AG04449 (cell line): ENCODE data around the gene NIPSNAP2.
"Not testable (repeated sequence)": the region's sequence is repeated elsewhere in the genome, so short reads cannot be mapped to it uniquely, and the experiment has no call there.

Experiments used
- CTCF ChIA-PET: fragments of 350-600 bp; formaldehyde crosslinking; extraction: SDS; loops from one replicate; lab custom pipeline; 2021; ENCODE audit warnings: antibody characterized with exemption; lab: Yijun Ruan, JAX
- POLR2A ChIA-PET: fragments of 400-600, 350-600 bp; formaldehyde crosslinking; extraction: SDS; loops from one replicate; lab custom pipeline; 2020; ENCODE audit warnings: antibody characterized with exemption, inconsistent platforms; lab: Yijun Ruan, JAX
- DNase-seq: peaks from one replicate; pipeline ENCODE4 v3.0.0-alpha.2; 2010; ENCODE audit warnings: low read depth, low spot score
- H3K4me3 ChIP-seq: 2 replicates; pipeline ENCODE4 v1.5.1; 2011; ENCODE audit warnings: low read depth, mild to moderate bottlenecking, control low read depth, low read length
- CTCF ChIP-seq: IDR thresholded peaks from one replicate; pipeline ENCODE4 v1.5.1; 2011; ENCODE audit warnings: mild to moderate bottlenecking, moderate library complexity, low read length, control low read depth, inconsistent platforms; ENCODE audit not compliant: insufficient read depth; ENCODE audit errors: missing control alignments

The NIPSNAP2 gene

DNA sequence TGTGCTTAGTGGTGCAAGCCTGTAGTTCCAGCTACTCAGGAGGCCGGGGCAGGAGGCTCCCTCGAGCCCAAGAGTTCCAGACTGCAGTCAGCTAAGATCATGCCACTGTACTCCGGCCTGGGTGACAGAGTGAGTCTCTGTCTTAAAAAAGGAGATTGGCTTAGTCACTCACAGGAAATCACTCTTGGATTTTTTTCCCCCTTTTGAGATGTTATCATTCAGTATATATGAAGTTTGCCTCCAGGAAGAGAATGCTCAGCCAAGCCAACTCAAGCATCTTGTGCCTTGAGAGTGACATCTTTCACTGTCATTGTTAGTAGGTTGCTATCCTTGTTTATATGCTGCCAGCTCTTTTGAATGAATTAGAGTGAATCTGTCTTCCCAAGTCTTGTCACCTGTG is 28.0 kb downstream of the NIPSNAP2 start:
- CTCF ChIA-PET: interaction anchor here (1.1 kb wide), 2 partner anchors 8 to 10 kb away, joined by 3 to 4 read pairs; no protein-coding TSS in a partner anchor
- TF ChIP-seq CTCF: no peak
- DNase-seq: no peak
- POLR2A ChIA-PET: no interaction called here
- H3K4me3 ChIP-seq: no peak overlapping the region

DNA sequence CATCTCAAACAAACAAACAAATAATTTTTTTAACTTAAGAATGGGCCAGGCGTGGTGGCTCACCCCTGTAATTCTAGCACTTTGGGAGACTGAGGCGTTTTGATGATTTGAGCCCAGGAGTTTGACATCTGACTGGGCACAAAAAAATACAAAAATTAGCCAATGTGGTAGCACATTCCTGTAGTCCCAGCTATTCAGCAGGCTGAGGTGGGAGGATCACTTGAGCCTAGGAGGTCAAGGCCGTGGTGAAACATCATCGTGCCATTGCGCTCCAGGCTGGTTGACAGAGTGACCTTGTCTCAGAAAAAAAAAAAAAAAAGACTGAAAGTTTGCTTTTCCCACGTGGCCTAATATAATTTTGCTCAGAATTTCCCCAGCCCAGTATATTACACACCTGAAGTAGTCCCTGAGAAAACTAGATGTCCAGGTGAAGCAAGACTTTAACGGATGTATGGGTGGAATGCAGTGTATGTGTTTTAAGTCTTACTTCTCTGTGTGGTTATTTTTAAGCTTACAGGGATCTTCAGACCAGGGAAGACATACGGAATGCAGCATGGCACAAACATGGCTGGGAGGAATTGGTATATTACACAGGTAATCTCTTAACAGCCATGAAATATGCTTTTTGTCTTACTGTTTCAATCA is 32.6 kb downstream of the NIPSNAP2 start:
- ChIA-PET POLR2A (no interaction called here), CTCF (interaction anchor here (0.8 to 1.9 kb wide), 2 partner anchors 10 to 76 kb away, joined by 3 to 4 read pairs; no protein-coding TSS in a partner anchor)
- H3K4me3 ChIP-seq: no peak overlapping the region
- no peak for TF ChIP-seq CTCF
- no peak for DNase-seq

DNA sequence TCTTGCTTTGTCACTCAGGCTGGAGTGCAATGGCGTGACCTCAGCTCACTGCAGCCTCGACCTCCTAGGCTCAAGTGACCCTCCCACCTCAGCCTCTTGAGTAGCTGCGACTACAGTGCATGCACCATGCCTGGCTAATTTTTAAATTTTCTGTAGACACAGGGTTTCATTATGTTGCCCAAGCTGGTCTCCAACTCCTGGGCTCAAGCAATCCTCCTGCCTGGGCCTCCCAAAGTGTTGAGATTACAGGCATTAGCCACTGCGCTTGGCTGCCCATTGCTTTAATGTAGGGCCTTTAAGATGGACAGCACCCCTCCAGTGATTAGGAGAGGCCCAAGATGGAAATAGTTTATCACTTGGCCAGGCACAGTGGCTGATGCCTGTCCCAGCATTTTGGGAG is 39.4 kb downstream of the NIPSNAP2 start:
- DNase-seq: no peak
- CTCF ChIA-PET: interaction anchor here (1.4 to 6.0 kb wide), 6 partner anchors 11 to 70 kb away, joined by 4 to 72 read pairs (median 6); no protein-coding TSS in a partner anchor

DNA sequence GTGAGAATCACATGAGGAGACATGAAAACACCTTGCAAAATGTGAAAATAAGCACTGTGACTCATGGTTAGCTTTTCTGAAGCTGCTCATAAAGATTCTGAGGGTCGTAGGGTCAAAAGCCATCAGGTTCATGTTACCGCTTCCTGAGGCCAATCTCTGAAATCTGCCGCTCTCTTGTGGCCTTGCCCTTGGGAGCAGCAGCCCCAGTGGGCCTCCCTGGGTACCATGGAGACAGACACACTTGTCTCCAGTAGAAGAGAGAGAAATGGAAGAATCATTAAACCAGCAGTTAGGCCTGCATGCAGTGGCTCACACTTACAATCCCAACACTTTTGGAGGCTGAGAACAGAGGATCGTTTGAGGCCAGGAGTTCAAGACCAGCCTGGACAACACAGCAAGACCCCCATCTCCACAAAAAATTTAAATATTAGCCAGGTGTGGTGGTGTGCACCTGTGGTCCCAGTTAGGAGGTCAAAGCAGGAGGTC is 42.8 kb downstream of the NIPSNAP2 start:
- no peak overlapping the region for H3K4me3 ChIP-seq
- TF ChIP-seq CTCF: no peak
- no peak for DNase-seq
- ChIA-PET CTCF (interaction anchor here (0.8 to 6.0 kb wide), 12 partner anchors 8 to 86 kb away, joined by 3 to 72 read pairs (median 4); partner anchors contain the start of gene PHKG1), POLR2A (interaction anchor here (0.7 kb wide), 1 partner anchor 64 kb away, joined by 6 read pairs; no protein-coding TSS in a partner anchor)

More for the DNA sequence above, 39.4 kb downstream of the NIPSNAP2 start:
- no peak for TF ChIP-seq CTCF
- H3K4me3 ChIP-seq: no peak overlapping the region
- POLR2A ChIA-PET: no interaction called here

DNA sequence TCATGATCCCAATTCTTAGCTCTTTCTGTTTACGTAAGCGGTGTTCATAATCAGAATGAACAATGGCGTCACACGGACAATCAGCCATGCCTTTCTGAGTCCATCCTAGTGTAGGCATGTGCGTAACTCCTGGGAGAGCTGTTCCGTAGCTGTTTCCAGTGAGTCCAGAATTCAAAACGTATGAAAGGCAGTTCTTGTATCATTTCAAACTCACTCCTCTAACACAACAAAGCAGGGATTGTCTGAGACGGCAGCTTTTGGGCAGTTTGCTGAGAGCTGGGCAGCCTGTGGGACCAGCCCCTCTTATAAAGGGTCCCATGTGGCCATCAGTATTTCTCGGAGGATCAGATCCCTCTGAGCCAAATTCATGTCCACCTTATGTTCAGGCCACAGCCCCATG is 43.5 kb downstream of the NIPSNAP2 start:
- TF ChIP-seq CTCF: no peak
- DNase-seq: no peak
- H3K4me3 ChIP-seq: no peak overlapping the region
- CTCF ChIA-PET: interaction anchor here (0.8 to 6.0 kb wide), 5 partner anchors 9 to 85 kb away, joined by 4 to 72 read pairs (median 5); partner anchors contain the start of gene PHKG1
- POLR2A ChIA-PET: interaction anchor here (1.0 to 1.2 kb wide), 2 partner anchors 11 to 43 kb away, joined by 4 to 6 read pairs; partner anchors contain the start of genes CCT6A and PSPH

DNA sequence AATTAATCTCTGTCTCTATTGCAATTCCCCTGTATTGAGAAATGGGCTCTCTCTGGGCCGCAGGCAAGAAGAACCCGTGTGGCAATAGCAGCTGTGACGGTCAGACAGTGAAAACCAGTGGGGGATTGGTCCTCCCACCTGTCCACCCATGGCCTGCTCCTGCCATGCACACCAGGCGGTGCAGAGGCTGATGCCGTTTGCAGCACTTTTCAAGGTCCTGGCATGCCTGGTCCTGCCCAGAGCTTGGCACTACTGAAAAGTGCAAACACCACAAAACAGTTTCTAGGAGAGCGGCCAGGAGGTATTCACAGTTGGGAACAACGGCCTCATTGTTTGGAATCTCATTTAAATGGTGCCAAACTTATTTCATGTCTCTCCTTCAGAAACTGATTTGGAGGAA is 45.3 kb downstream of the NIPSNAP2 start:
- no peak for DNase-seq
- CTCF ChIA-PET: no interaction called here

DNA sequence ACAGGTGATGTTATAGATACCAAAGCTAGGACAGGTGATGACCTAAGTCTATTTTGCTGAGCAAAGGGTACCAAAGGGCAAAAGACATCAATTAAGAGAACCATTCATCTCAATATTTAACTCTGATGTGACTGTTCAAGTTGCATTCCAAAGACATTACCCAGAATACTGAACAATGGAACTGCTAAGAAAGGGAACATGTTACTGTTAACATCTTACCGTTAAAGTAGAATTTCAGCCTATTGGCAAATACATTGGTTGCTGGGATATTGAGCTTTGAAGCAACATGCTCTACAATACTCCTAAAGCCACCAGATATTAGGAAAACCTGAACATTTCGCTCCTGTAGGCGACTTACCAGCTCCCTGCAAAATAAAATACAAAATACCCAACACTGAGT is 52.6 kb downstream of the NIPSNAP2 start:
- DNase-seq, POLR2A ChIA-PET: not testable (repeated sequence)
- CTCF ChIA-PET: interaction anchor here (0.7 kb wide), 1 partner anchor 76 kb away, joined by 3 read pairs; no protein-coding TSS in a partner anchor

More for the DNA sequence above, 45.3 kb downstream of the NIPSNAP2 start:
- POLR2A ChIA-PET: no interaction called here
- no peak for TF ChIP-seq CTCF
- H3K4me3 ChIP-seq: no peak overlapping the region

More for the DNA sequence above, 52.6 kb downstream of the NIPSNAP2 start:
- not testable (repeated sequence) for H3K4me3 ChIP-seq
